ENCODE measurements around the gene FASTKD2. TPM values are rescaled to one million over a fixed set of nuclear protein-coding genes. Genes with fewer than 3 reads are reported as not detected.

Gene FASTKD2
- total and polyA plus RNA-seq, 4 donors, result 9.8 to 41.4 (median 20.2) TPM

- Histone ChIP-seq H3K27ac (ENCODE audit: low read depth in 1 of 2, low read length in 1 of 2) (peak overlapping the region; percentile 92 to 94), H3K36me3 (ENCODE audit: control insufficient read depth in 4 of 4, insufficient read depth in 4 of 4, low read length in 4 of 4) (peaks cover 0 to 21% (median 10%) of the 10 kb centered on the region in 4 donors), H3K9me3 (ENCODE audit: control insufficient read depth in 4 of 4, insufficient read depth in 3 of 4, low read length in 3 of 4) (no peaks in the 10 kb centered on the region), H3K4me3 (peak overlapping the region; percentile 56), H3K9ac (ENCODE audit: insufficient read depth in 1 of 2, low read length in 2 of 2) (peak overlapping the region in 1 of 2 donors; percentile 97), H3K4me1 (ENCODE audit: control insufficient read depth in 5 of 5, insufficient read depth in 5 of 5, low read length in 5 of 5) (peaks cover 0 to 10% (median 0%) of the 10 kb centered on the region in 5 donors), H3K27me3 (ENCODE audit: control insufficient read depth in 3 of 3, insufficient read depth in 3 of 3, low read length in 2 of 3) (peaks cover 0 to 3% (median 0%) of the 10 kb centered on the region in 3 donors)
- DNase-seq (no peak), ATAC-seq (ENCODE audit: insufficient read depth, low FRiP score) (no peak)
- TF ChIP-seq, protein P1, sequence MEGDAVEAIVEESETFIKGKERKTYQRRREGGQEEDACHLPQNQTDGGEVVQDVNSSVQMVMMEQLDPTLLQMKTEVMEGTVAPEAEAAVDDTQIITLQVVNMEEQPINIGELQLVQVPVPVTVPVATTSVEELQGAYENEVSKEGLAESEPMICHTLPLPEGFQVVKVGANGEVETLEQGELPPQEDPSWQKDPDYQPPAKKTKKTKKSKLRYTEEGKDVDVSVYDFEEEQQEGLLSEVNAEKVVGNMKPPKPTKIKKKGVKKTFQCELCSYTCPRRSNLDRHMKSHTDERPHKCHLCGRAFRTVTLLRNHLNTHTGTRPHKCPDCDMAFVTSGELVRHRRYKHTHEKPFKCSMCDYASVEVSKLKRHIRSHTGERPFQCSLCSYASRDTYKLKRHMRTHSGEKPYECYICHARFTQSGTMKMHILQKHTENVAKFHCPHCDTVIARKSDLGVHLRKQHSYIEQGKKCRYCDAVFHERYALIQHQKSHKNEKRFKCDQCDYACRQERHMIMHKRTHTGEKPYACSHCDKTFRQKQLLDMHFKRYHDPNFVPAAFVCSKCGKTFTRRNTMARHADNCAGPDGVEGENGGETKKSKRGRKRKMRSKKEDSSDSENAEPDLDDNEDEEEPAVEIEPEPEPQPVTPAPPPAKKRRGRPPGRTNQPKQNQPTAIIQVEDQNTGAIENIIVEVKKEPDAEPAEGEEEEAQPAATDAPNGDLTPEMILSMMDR (IDR thresholded peaks at IDR 0.05; ENCODE audit: control extremely low read depth, extremely low read depth), result no peak
- 37 to 38% methylated on average over 12 of the region's 12 CpGs for WGBS, 2 donors
Observed at GRCh38 chr2:206766057-206766930, 888 bp downstream of the FASTKD2 start.

- 92 to 98% methylated on average over 1 of the region's 1 CpG for WGBS, 2 donors
- H3K27me3 ChIP-seq (ENCODE audit: control insufficient read depth in 3 of 3, insufficient read depth in 3 of 3, low read length in 2 of 3), result no peaks in the 10 kb centered on the region
- TF ChIP-seq, protein P1 (IDR thresholded peaks at IDR 0.05; ENCODE audit: control extremely low read depth, extremely low read depth), result no peak
- peaks cover 0 to 3% (median 0%) of the 10 kb centered on the region in 5 donors for H3K4me1 ChIP-seq (ENCODE audit: control insufficient read depth in 5 of 5, insufficient read depth in 5 of 5, low read length in 5 of 5)
- H3K36me3 ChIP-seq (ENCODE audit: control insufficient read depth in 4 of 4, insufficient read depth in 4 of 4, low read length in 4 of 4), result peaks cover 6 to 55% (median 39%) of the 10 kb centered on the region in 4 donors
- peaks cover 0 to 6% (median 2%) of the 10 kb centered on the region in 4 donors for H3K9me3 ChIP-seq (ENCODE audit: control insufficient read depth in 4 of 4, insufficient read depth in 3 of 4, low read length in 3 of 4)
- H3K4me3 ChIP-seq, result no peak overlapping the region
- H3K9ac ChIP-seq (ENCODE audit: insufficient read depth in 1 of 2, low read length in 2 of 2), result no peak overlapping the region
- H3K27ac ChIP-seq (ENCODE audit: low read depth in 1 of 2, low read length in 1 of 2), result no peak overlapping the region
- DNase-seq (no peak), ATAC-seq (ENCODE audit: insufficient read depth, low FRiP score) (no peak)
Observed at GRCh38 chr2:206774871-206775270, 9.5 kb downstream of the FASTKD2 start.

- TF ChIP-seq, protein P1 (IDR thresholded peaks at IDR 0.05; ENCODE audit: control extremely low read depth, extremely low read depth), result no peak
- H3K4me3 ChIP-seq, result no peak overlapping the region
- peaks cover 6 to 61% (median 42%) of the 10 kb centered on the region in 4 donors for H3K36me3 ChIP-seq (ENCODE audit: control insufficient read depth in 4 of 4, insufficient read depth in 4 of 4, low read length in 4 of 4)
- no peak for ATAC-seq (ENCODE audit: insufficient read depth, low FRiP score)
- H3K27ac ChIP-seq (ENCODE audit: low read depth in 1 of 2, low read length in 1 of 2), result no peak overlapping the region
- H3K27me3 ChIP-seq (ENCODE audit: control insufficient read depth in 3 of 3, insufficient read depth in 3 of 3, low read length in 2 of 3), result no peaks in the 10 kb centered on the region
- H3K4me1 ChIP-seq (ENCODE audit: control insufficient read depth in 5 of 5, insufficient read depth in 5 of 5, low read length in 5 of 5), result peaks cover 0 to 3% (median 0%) of the 10 kb centered on the region in 5 donors
- H3K9ac ChIP-seq (ENCODE audit: insufficient read depth in 1 of 2, low read length in 2 of 2), result no peak overlapping the region
- DNase-seq, result no peak
- peaks cover 0 to 6% (median 3%) of the 10 kb centered on the region in 4 donors for H3K9me3 ChIP-seq (ENCODE audit: control insufficient read depth in 4 of 4, insufficient read depth in 3 of 4, low read length in 3 of 4)
Observed at GRCh38 chr2:206776432-206776831, 11.0 kb downstream of the FASTKD2 start.
